Suprapubic skin (tissue), 4 donors: ENCODE data around the gene CCDC197.

Experiments
- EP300 ChIP-seq: sonication (generic); formaldehyde crosslinking; IDR thresholded peaks from one replicate; pipeline ENCODE4 v1.6.1; 2017; ENCODE audit warnings: antibody characterized with exemption
- POLR2A ChIP-seq, 2 donors: fragments of 450-650 bp; IDR thresholded peaks; one replicate each; pipeline ENCODE4 v1.6.1; 2017; ENCODE audit warnings: antibody characterized with exemption in 2 of 2, mild to moderate bottlenecking in 2 of 2, moderate library complexity in 2 of 2
- POLR2AphosphoS5 ChIP-seq, 3 donors: sonication (generic); formaldehyde crosslinking; IDR thresholded peaks; one replicate each; pipeline ENCODE4 v1.6.1; 2017; ENCODE audit warnings: antibody characterized with exemption in 3 of 3
- TF ChIP-seq, protein P1 (sequence below), 2 donors: fragments of 200-600 bp in 1 of 2; fragments of 450-650 bp in 1 of 2; sonication (generic) in 1 of 2; IDR thresholded peaks; one replicate each; pipeline ENCODE4 v1.5.1; 2016 to 2019; ENCODE audit warnings: antibody characterized with exemption in 2 of 2, mild to moderate bottlenecking in 1 of 2, moderate library complexity in 1 of 2

DNA sequence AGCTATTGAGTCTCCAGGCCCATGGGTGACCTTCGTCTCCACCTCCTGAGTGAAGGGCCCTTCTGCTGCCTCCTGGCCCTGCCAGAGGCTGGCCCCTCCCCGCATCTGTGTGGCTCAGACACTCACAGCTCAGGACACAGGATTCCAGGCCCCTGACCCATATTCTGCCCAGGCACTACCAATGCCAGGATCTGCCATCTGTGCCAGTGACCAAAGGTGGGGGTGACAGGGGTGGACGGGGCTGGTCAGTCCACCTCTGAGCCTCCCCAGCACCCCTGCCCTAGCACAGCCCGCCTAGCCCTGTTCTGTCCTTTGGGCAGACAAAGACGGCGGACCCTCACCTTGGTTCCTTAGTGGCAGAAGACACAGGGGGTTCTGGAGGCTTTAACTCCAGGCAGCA, 23.5 kb upstream of the CCDC197 start:
- TF ChIP-seq, protein P1, sequence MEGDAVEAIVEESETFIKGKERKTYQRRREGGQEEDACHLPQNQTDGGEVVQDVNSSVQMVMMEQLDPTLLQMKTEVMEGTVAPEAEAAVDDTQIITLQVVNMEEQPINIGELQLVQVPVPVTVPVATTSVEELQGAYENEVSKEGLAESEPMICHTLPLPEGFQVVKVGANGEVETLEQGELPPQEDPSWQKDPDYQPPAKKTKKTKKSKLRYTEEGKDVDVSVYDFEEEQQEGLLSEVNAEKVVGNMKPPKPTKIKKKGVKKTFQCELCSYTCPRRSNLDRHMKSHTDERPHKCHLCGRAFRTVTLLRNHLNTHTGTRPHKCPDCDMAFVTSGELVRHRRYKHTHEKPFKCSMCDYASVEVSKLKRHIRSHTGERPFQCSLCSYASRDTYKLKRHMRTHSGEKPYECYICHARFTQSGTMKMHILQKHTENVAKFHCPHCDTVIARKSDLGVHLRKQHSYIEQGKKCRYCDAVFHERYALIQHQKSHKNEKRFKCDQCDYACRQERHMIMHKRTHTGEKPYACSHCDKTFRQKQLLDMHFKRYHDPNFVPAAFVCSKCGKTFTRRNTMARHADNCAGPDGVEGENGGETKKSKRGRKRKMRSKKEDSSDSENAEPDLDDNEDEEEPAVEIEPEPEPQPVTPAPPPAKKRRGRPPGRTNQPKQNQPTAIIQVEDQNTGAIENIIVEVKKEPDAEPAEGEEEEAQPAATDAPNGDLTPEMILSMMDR (IDR thresholded peaks at IDR 0.05): no peak
- TF ChIP-seq POLR2A (IDR thresholded peaks at IDR 0.05): no peak
- TF ChIP-seq EP300: no peak
- no peak for TF ChIP-seq POLR2AphosphoS5 (IDR thresholded peaks at IDR 0.05)
